ENCODE data around the gene CDC14A.
"Not testable (repeated sequence)": the region's sequence is repeated elsewhere in the genome, so short reads cannot be mapped to it uniquely, and the experiment has no call there.

The CDC14A gene, protein sequence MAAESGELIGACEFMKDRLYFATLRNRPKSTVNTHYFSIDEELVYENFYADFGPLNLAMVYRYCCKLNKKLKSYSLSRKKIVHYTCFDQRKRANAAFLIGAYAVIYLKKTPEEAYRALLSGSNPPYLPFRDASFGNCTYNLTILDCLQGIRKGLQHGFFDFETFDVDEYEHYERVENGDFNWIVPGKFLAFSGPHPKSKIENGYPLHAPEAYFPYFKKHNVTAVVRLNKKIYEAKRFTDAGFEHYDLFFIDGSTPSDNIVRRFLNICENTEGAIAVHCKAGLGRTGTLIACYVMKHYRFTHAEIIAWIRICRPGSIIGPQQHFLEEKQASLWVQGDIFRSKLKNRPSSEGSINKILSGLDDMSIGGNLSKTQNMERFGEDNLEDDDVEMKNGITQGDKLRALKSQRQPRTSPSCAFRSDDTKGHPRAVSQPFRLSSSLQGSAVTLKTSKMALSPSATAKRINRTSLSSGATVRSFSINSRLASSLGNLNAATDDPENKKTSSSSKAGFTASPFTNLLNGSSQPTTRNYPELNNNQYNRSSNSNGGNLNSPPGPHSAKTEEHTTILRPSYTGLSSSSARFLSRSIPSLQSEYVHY

DNA sequence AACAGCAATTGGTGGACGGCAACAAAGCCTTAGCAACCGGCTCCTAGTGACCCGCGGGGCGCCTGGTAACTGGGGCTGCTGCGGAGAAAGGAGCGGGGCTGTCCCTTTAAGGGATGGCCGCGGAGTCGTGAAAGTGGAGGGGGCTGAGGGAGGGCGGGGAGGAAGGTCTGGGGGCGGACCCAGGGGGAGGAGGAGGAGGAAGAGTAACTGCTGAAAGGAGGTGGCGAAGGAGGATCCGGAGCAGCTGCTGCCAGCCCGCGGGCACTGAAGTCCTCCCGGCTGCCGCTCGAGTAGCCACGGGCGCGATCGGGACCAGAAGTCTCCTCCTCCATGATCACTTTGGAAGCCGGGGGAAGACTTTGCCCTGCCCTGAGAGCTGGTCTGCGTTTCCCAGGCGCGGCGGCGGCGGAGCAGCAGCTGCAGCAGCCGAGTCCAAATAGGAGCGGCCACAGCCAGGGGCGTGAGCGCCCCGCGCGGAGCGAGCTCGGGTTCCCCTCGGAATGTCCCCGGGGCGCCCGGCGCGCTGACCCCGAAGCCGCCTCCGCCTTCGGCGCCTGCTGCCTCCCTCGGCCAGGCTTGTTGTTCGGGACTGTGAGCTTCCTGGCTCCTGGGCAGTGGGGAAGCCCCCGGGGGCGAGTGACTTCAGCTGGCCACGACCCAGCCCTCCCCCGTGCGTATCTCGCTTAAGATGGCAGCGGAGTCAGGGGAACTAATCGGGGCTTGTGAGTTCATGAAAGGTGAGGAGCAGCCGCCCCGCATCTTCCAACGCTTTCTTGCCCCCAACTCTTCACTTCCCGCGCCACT is at the start of gene CDC14A:
CDC14A (plus strand) TSS at position 240 of the 804 bp plus-strand sequence; CDS start at position 689, 449 bp downstream.
- peak; percentile 97 for DNase-seq

- no peak for DNase-seq
Observed at GRCh38 chr1:100302739-100303138, 49.6 kb upstream of the CDC14A start.

GRCh38 chr1:100304227-100304626 is 48.1 kb upstream of the CDC14A start:
- no peak for DNase-seq

DNA sequence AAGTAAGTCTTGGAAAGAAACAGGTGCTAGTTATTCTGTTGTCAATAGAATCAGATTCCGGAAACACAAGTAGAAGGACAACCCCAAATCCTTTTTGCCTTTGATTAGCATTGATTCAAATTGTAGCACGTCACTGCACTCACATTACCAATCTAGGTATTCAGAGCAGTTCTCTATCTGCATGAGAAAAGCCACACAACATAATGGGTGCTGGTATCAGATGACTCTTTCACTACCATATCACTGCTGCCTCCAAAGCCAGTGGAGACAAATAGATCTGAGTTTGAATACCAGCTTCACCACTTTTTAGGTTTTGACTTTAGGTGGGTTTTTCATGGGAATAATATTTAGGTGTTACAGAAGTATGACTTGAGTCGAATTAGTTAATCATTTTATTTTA is 47.4 kb upstream of the CDC14A start:
- DNase-seq, result no peak

GRCh38 chr1:100305954-100306353 is 46.4 kb upstream of the CDC14A start:
- DNase-seq, result no peak

GRCh38 chr1:100306735-100307313 is 45.5 kb upstream of the CDC14A start:
- DNase-seq, result no peak

DNA sequence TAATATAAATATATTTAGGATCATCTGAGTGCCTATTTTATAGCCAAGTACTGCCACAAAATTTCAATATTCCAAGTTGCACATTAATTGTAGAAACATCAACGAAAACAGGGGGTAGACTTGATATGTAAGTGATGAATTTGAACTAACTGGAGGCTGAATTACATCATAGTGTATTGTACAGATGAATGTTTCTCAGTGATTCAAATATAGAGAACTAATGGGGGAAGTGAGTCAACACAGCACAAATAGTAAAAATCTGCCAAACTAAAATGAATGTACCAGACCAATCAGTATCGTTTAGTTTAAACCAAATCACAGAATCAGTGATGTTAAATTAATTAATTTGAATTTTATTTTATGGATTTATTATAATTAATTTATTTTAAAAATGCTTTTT is 43.5 kb upstream of the CDC14A start:
- no peak for DNase-seq

GRCh38 chr1:100309863-100310262 is 42.4 kb upstream of the CDC14A start:
- no peak for DNase-seq

GRCh38 chr1:100313382-100313781 is 38.9 kb upstream of the CDC14A start:
- no peak for DNase-seq

GRCh38 chr1:100316622-100317021 is 35.7 kb upstream of the CDC14A start:
- no peak for DNase-seq

DNA sequence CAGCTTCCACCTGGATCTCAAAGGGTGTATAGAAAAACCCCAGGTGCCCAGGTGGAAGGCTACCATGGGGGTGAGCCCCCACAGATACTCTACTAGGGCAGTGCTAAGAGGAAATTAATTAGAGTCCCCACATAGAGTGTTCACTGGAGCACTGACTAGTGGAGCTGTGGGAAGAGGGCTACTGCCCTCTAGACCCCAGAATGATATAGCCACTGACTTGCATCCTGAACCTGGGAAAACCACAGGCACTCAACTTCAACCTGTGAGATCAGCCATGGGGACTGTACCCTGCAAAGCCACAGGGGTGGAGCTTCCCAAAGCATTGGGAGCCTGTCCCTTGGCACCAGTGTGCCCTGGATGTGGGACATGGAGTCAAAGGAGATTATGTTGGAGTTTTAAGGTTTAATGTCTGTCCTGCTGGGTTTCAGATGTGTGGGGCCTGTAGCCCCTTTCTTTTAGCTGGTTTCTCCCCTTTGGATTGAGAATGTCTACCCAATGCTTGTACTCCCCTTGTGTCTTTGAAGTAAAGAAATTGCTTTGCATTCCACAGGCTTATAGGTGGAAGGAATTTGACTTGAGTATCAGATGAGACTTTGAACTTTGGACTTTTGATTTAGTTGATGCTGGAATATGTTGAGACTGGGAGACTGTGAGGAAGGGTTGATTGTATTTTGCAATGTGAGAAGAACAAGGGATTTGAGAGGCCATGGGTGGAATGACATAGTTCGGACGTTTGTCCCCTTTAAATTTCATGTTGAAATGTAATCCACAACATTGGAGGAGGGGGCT is 31.8 kb upstream of the CDC14A start:
- no peak for DNase-seq

- DNase-seq, result no peak
Observed at GRCh38 chr1:100321100-100321493, 31.2 kb upstream of the CDC14A start.

GRCh38 chr1:100321506-100321905 is 30.8 kb upstream of the CDC14A start:
- DNase-seq, result no peak

DNA sequence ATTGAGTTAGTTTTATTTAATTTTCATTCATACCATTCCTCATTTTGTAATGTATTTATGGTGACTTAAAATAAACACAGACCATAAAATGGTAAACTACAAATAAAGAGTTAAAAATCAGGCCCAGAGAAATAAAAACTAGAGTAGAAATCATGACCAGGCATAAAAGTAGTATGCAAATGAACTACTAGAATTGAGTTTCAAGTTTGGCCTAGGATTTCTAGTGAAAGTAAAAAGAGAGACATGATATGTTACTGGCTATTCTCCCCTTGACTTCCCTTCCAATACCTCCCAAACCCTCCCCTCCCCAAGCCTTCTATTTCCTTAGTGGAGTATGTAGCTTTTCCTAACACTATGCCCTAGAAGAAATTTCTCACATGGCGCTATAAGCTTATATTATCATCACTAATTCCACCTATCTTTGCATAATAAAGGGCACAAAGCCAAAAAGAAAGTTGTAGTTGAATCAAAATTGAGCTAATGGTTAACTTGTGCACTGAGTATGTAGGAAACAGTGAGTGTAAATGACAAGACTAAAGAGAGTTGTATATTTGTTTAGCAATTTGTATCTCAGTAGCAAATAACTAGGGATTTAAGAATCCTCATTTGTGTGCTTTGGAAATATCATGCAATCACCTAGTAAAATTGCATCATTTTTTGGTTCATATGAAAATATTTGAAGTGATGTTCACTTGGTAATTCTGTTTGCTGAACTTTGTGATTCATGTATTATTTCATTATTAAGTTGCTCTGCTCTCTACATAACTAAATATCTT is 29.7 kb upstream of the CDC14A start:
- no peak for DNase-seq

- no peak for DNase-seq
Observed at GRCh38 chr1:100323419-100324106, 28.7 kb upstream of the CDC14A start.

- DNase-seq, result no peak
Observed at GRCh38 chr1:100325415-100326324, 26.6 kb upstream of the CDC14A start.

DNA sequence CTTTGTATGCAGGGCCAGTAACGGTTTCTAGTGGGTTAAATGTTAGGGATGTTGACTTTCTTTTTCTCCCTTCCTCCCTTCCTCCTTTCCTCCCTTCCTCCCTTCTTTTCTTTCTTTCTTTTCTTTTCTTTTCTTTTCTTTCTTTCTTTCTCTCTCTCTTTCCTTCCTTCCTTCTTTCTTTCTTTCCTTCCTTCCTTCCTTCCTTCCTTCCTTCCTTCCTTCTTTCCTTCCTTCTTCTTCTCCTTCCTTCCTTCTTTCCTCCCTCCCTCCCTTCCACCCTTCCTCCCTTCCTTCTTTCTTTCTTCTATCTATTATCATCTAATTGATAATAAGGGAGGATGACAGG is 26.0 kb upstream of the CDC14A start:
- DNase-seq, result not testable (repeated sequence)

GRCh38 chr1:100328133-100328532 is 24.2 kb upstream of the CDC14A start:
- no peak for DNase-seq

- DNase-seq, result not testable (repeated sequence)
Observed at GRCh38 chr1:100331146-100331545, 21.2 kb upstream of the CDC14A start.

DNA sequence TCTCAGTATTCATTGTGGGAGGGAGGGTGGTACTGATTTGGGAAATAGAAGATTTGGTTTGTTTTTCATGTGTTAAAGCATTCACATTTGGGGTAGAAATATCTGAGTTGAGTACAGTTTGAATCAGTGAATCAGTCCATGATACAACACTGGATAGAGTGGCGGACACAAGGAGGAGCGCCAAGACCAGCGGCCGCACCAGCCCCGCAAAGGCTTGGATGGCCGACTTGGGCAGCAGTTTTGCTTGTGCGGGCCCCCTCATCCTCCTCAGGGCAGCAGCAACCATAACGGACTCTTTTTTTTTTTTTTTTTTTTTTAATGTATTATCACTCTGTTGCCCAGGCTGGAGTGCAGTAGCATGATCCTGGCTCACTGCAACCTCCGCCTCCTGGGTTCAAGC is 20.0 kb upstream of the CDC14A start:
- DNase-seq, result no peak
